Common myeloid progenitor, CD34-positive (primary cell): ENCODE data around the gene VSTM5.

Experiments used
- CTCF ChIA-PET: fragments of 350-600 bp; sonication (Branson Sonifier 250); formaldehyde crosslinking; loops from one replicate; lab custom pipeline; 2021; ENCODE audit warnings: antibody characterized with exemption; lab: Charles Lee
- POLR2A ChIA-PET: fragments of 350-600 bp; sonication (Branson Sonifier 250); formaldehyde crosslinking; loops from one replicate; lab custom pipeline; 2021; ENCODE audit warnings: antibody characterized with exemption; lab: Charles Lee
- DNase-seq, 3 donors: peaks; one replicate each; pipeline versions ENCODE4 v3.0.0 to v3.0.0-alpha.2; 2013
- H3K27ac ChIP-seq, 2 experiments: 1 replicate in 1 of 2; 2 replicates in 1 of 2; pipeline ENCODE4 v1.7.0; 2013; ENCODE audit warnings: inconsistent platforms in 2 of 2, low read length in 2 of 2, mild to moderate bottlenecking in 2 of 2, low read depth in 1 of 2, moderate library complexity in 1 of 2; ENCODE audit not compliant: severe bottlenecking in 2 of 2, insufficient read depth in 1 of 2, poor library complexity in 1 of 2
- H3K27me3 ChIP-seq, 5 experiments: replicated peaks in 2 of 5; 1 replicate in 3 of 5; 2 replicates in 2 of 5; pipeline versions ENCODE4 v1.6.1 to v1.7.0; 2013; ENCODE audit warnings: low read length in 4 of 5, mild to moderate bottlenecking in 2 of 5, moderate library complexity in 2 of 5, inconsistent platforms in 1 of 5; ENCODE audit not compliant: insufficient read depth in 5 of 5, control insufficient read depth in 4 of 5
- H3K36me3 ChIP-seq, 4 experiments: 1 replicate in 2 of 4; 2 replicates in 2 of 4; pipeline versions ENCODE4 v1.6.1 to v1.7.0; 2013; ENCODE audit warnings: low read length in 3 of 4, control low read depth in 1 of 4, mild to moderate bottlenecking in 1 of 4; ENCODE audit not compliant: control insufficient read depth in 4 of 4, insufficient read depth in 4 of 4
- H3K4me1 ChIP-seq, 4 experiments: 1 replicate in 3 of 4; 2 replicates in 1 of 4; pipeline versions ENCODE4 v1.6.1 to v1.7.1; 2013; ENCODE audit warnings: low read length in 3 of 4, mild to moderate bottlenecking in 3 of 4, control low read depth in 1 of 4, inconsistent platforms in 1 of 4, moderate library complexity in 1 of 4; ENCODE audit not compliant: control insufficient read depth in 4 of 4, insufficient read depth in 4 of 4; ENCODE audit errors: control extremely low read depth in 1 of 4
- H3K4me3 ChIP-seq, 7 experiments: 1 replicate in 4 of 7; 2 replicates in 3 of 7; pipeline versions ENCODE4 v1.5.1 to v1.7.0; 2013; ENCODE audit warnings: mild to moderate bottlenecking in 7 of 7, low read length in 6 of 7, moderate library complexity in 6 of 7, inconsistent platforms in 2 of 7, low read depth in 2 of 7, control low read depth in 1 of 7; ENCODE audit not compliant: insufficient read depth in 4 of 7, control insufficient read depth in 1 of 7; ENCODE audit errors: extremely low read depth in 1 of 7
- H3K9me3 ChIP-seq, 5 experiments: 1 replicate in 4 of 5; 2 replicates in 1 of 5; pipeline versions ENCODE4 v1.6.1 to v1.7.1; 2013; ENCODE audit warnings: low read length in 4 of 5, mild to moderate bottlenecking in 2 of 5, inconsistent platforms in 1 of 5, low read depth in 1 of 5, moderate library complexity in 1 of 5; ENCODE audit not compliant: control insufficient read depth in 4 of 5, insufficient read depth in 2 of 5; ENCODE audit errors: control extremely low read depth in 1 of 5
- WGBS: methylation state at CpG from one replicate; pipeline ENCODE4 v1.1.5; 2013; ENCODE audit not compliant: insufficient coverage; 5-methylcytosine and 5-hydroxymethylcytosine counted together

The VSTM5 gene

DNA sequence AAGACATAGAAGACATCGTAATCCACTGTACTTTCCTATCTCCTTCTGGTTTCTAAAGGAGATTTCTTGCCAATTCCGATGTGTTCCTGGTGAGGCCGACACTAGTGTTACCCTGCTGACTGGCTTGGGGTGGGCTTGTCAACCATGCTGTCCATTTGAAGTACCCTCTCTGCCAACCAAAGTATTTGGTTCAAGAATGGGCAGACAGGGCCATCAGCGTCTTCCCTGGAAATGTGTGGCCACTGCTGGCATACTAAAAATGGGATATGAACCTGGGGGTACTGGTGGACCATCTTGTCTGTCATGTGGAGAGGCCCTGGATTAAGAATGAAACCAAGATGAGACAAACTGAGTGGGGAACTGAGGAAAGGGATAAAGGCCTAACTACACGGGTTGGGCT, 1.8 kb upstream of the VSTM5 start:
- H3K36me3 ChIP-seq, result no peaks in the 10 kb centered on the region
- no peak overlapping the region for H3K27ac ChIP-seq
- CTCF ChIA-PET, result no interaction called here
- H3K4me1 ChIP-seq, result peaks cover 0 to 9% (median 5%) of the 10 kb centered on the region in 4 experiments
- H3K4me3 ChIP-seq, result no peak overlapping the region
- 100% methylated on average over 5 of the region's 5 CpGs for WGBS
- H3K9me3 ChIP-seq, result peaks cover 0 to 4% (median 0%) of the 10 kb centered on the region in 5 experiments
- POLR2A ChIA-PET, result no interaction called here
- DNase-seq, result no peak
- peaks cover 0 to 9% (median 0%) of the 10 kb centered on the region in 5 experiments for H3K27me3 ChIP-seq

- H3K27me3 ChIP-seq, result peaks cover 0 to 12% (median 0%) of the 10 kb centered on the region in 5 experiments
- peak in 2 of 3 donors; percentile 37 to 61 for DNase-seq
- CTCF ChIA-PET, result interaction anchor here (1.1 kb wide), 1 partner anchor 41 kb away, joined by 3 read pairs; no protein-coding TSS in a partner anchor
- H3K36me3 ChIP-seq, result no peaks in the 10 kb centered on the region
- peaks cover 0 to 9% (median 5%) of the 10 kb centered on the region in 4 experiments for H3K4me1 ChIP-seq
- H3K4me3 ChIP-seq, result peak overlapping the region in 5 of 7 experiments; percentile 42 to 70 (median 57)
- POLR2A ChIA-PET, result interaction anchor here (0.6 kb wide), 2 partner anchors 108 to 791 kb away, joined by 4 to 6 read pairs; partner anchors contain the start of gene C11orf54
- WGBS, result 16% methylated on average over 46 of the region's 67 CpGs
- peaks cover 0 to 4% (median 0%) of the 10 kb centered on the region in 5 experiments for H3K9me3 ChIP-seq
- H3K27ac ChIP-seq, result no peak overlapping the region
Measured at GRCh38 chr11:93849751-93850593, 446 bp downstream of the VSTM5 start.

DNA sequence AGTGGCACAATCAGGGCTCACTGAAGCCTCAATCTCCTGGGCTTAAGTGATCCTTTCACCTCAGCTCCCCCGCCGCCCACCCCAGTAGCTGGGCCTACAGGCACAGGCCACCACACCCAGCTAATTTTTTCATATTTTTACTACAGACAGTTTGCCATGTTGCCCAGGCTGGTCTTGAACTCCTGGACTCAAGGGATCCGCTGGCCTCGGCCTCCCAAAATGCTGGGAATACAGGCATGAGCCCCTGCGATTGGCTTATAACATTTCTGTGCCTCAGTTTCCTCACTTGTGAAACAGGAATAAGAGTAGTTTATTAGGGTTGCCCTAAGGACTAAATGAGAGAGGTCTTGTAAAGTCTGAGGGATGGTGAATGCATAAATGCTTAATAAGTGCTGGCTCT, 1.2 kb downstream of the VSTM5 start:
- Histone ChIP-seq H3K9me3 (peaks cover 0 to 4% (median 0%) of the 10 kb centered on the region in 5 experiments), H3K27me3 (peaks cover 0 to 12% (median 0%) of the 10 kb centered on the region in 5 experiments), H3K27ac (no peak overlapping the region), H3K36me3 (no peaks in the 10 kb centered on the region), H3K4me1 (peaks cover 0 to 9% (median 5%) of the 10 kb centered on the region in 4 experiments), H3K4me3 (no peak overlapping the region)
- ChIA-PET CTCF (no interaction called here), POLR2A (no interaction called here)
- 92% methylated on average over 5 of the region's 5 CpGs for WGBS
- no peak for DNase-seq

- ChIA-PET POLR2A (no interaction called here), CTCF (no interaction called here)
- DNase-seq, result no peak
- no CpG with 5 or more reads among the region's 2 CpGs for WGBS
- Histone ChIP-seq H3K36me3 (no peaks in the 10 kb centered on the region), H3K4me3 (no peak overlapping the region), H3K4me1 (peaks cover 0 to 9% (median 5%) of the 10 kb centered on the region in 4 experiments), H3K27ac (no peak overlapping the region), H3K9me3 (no peaks in the 10 kb centered on the region), H3K27me3 (peaks cover 0 to 9% (median 0%) of the 10 kb centered on the region in 5 experiments)
Measured at GRCh38 chr11:93846411-93846810, 4.0 kb downstream of the VSTM5 start.

DNA sequence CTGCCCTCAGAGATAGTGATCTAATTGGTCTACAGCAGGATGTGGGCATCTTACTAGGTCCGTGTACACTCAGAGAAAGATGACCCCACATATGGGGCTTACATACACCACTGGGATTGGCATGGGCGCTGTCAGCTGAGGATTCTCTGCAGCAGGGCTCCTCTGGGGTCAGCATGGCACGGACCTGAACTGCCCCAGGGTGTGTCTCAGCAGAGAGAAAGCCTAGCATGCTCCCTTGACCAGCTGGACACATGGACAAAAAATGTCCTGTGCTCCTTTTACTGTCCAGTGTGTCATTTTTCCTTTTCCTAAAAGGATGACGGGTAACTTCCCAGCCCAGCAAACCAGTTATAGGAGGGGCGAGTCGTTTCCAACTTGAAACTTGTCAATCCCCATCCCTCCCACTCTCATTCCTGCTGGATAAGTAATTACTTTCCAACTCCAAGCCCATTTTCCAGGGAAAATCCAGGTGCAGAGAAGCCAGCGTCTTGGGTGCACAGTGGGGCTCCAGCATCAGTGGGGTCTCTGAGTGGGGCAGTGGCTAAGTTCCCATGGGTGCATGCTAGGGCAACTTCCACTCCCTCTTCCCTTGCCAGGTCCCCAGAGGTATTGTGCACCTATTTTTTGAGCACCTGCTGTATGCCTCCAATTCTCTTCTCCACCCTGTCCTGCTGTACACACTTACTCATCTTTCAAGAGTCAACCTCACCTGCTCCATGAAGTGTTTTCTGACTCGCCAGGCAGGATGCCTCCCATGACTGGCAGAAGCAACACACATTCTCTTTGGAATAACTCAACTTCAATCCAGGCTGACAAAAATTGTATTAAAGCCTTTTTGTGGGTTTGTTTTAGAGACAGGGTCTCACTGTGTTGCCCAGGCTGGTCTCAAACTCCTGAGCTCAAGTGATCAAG, 5.0 kb downstream of the VSTM5 start:
- Histone ChIP-seq H3K27me3 (peaks cover 0 to 9% (median 0%) of the 10 kb centered on the region in 5 experiments), H3K4me1 (peaks cover 0 to 9% (median 5%) of the 10 kb centered on the region in 4 experiments), H3K4me3 (no peak overlapping the region), H3K36me3 (no peaks in the 10 kb centered on the region), H3K27ac (no peak overlapping the region), H3K9me3 (no peaks in the 10 kb centered on the region)
- ChIA-PET CTCF (no interaction called here), POLR2A (no interaction called here)
- 68% methylated on average over 7 of the region's 8 CpGs for WGBS
- no peak for DNase-seq

DNA sequence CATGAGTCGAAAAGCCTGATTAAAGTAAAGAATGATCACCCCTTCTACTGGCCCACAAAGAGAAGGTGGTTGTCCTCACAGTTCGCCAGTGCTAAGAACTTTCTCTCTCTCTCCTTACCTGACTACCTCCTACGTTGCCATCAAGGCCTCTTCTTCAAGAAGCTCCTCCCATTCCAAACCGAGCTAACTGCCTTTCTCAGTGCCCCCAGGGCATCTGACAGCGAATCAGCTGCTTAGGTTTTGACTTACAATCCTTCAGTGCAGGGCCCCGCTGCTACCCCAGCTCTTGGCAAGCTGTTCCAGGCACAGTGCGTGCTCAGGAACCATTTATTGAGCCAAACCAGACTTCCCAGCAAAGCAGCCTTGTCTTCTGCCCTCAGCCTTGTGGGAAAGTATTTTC, 5.8 kb downstream of the VSTM5 start:
- CTCF ChIA-PET, result no interaction called here
- Histone ChIP-seq H3K4me1 (peaks cover 0 to 1% (median under 1%) of the 10 kb centered on the region in 4 experiments), H3K27ac (no peak overlapping the region), H3K36me3 (no peaks in the 10 kb centered on the region), H3K4me3 (no peak overlapping the region), H3K27me3 (peaks cover 0 to 9% (median 0%) of the 10 kb centered on the region in 5 experiments), H3K9me3 (no peaks in the 10 kb centered on the region)
- WGBS, result 88% methylated on average over 7 of the region's 7 CpGs
- no peak for DNase-seq
- POLR2A ChIA-PET, result no interaction called here
